ENCODE data around the gene CYSTM1. TPM values are rescaled to one million over a fixed set of nuclear protein-coding genes. Genes with fewer than 3 reads are reported as not detected.
A peak's percentile ranks its signal among the peaks of the same experiment; 100 is the strongest.

CYSTM1 gene
- polyA plus RNA-seq, 1 donor from 2014 or later = 21.3 TPM

DNA sequence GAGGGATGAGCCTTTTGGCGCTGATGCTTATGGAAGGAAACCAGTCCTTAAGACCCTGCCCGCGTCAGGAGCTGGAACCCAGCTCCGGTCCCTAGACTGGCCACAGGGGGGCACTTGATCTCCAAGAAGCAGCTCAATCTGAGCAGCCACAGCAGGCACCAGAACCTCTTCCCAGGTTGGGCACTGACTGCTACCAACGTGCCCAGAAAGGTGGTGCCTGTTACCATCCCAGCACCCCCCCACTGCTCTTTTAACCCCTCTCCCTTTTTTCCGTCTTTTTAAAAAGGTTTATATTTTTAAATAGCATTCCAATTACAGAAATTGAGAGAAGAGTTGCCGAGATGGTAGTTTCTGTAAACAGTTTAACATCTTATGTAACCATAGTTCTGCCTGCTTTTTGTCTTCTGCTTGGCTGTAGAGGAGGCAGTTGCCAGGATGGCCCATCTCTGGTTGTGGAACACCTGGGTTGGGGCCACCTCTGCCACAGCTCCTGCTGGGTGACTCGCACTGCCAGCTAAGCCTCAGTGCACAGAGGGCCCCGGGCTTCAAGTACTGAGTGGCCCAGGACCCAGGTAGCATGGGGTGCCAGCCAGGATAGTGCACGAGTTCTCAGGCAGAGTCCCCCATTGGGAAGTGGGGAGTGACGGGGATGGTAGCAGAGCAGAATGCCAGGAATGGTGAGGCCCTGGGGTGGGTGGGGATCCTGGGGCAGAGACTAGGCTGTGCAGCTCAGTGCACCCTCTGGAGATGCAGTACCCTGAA is 65.1 kb downstream of the CYSTM1 start:
- Mint-ChIP-seq H3K9me3 (no peaks in the 10 kb centered on the region), H3K36me3 (no peaks in the 10 kb centered on the region), H3K27ac (peak overlapping the region in 2 of 3 donors; percentile 31 to 62), H3K4me1 (peaks cover 6 to 9% (median 7%) of the 10 kb centered on the region in 3 donors), H3K4me3 (peak overlapping the region in 1 of 4 donors; percentile 39), H3K27me3 (no peaks in the 10 kb centered on the region)

DNA sequence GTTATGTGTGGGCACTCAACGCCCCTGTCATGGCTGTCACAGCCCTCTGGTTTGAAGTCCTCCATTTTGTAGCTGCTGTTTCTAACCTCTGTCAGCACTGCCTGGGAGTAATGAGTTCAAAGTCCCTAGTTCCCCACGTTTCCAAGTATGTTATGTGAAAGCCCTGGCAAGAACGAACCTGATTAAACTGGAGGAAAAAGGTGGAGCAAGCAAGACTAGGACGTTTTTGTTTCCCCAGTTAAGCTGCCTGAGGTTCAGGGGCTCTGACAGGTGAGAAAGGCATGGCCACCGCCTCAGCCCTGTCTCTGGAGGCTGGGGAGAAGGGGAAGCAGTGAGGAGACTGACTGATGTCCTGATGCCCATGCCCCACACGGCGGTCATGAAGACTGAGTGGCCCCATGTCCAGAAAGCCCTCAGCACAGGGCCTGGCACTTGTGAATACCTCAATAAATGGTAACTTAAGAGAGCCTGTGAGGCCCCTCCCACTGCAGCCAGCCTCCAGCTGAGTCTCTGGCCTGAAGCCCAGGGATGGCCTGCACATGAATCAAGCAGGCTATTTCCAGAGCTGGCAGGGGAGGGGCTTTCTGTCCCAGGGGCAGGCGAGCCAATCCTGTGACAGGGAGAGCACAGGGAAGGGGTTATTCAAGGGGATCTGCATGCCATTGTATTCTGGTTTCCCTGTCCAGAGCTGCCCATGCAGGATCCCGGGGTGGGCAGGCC is 66.2 kb downstream of the CYSTM1 start:
- Mint-ChIP-seq H3K4me1 (peaks cover 6 to 13% (median 10%) of the 10 kb centered on the region in 3 donors), H3K27me3 (no peaks in the 10 kb centered on the region), H3K27ac (no peak overlapping the region)

DNA sequence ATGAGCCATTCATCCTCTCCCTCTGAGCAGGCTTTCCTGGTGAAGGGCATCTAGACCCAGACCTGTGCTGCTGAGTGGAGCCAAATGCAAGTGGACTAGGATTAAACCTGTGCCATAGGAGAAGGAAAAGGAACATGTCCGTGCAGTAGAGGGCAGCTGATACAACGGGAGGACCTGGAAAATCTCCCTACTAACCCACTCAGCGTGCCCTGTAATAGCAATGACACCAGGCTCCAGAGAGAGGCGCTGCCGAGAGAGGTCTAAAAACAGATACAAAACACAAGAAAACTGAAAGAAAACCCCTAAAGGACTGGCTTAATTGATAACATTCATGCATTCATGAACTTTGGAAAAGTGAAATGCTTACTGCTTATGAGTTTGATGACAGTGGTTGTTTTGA is 67.1 kb downstream of the CYSTM1 start:
- no peak overlapping the region for H3K27ac Mint-ChIP-seq
- no peaks in the 10 kb centered on the region for H3K9me3 Mint-ChIP-seq
- no peak overlapping the region for H3K4me3 Mint-ChIP-seq
- H3K36me3 Mint-ChIP-seq = no peaks in the 10 kb centered on the region
- H3K4me1 Mint-ChIP-seq = peaks cover 6 to 13% (median 10%) of the 10 kb centered on the region in 3 donors
- no peaks in the 10 kb centered on the region for H3K27me3 Mint-ChIP-seq

More for the DNA sequence above, 66.2 kb downstream of the CYSTM1 start:
- Mint-ChIP-seq H3K9me3 (no peaks in the 10 kb centered on the region), H3K4me3 (no peak overlapping the region), H3K36me3 (no peaks in the 10 kb centered on the region)

DNA sequence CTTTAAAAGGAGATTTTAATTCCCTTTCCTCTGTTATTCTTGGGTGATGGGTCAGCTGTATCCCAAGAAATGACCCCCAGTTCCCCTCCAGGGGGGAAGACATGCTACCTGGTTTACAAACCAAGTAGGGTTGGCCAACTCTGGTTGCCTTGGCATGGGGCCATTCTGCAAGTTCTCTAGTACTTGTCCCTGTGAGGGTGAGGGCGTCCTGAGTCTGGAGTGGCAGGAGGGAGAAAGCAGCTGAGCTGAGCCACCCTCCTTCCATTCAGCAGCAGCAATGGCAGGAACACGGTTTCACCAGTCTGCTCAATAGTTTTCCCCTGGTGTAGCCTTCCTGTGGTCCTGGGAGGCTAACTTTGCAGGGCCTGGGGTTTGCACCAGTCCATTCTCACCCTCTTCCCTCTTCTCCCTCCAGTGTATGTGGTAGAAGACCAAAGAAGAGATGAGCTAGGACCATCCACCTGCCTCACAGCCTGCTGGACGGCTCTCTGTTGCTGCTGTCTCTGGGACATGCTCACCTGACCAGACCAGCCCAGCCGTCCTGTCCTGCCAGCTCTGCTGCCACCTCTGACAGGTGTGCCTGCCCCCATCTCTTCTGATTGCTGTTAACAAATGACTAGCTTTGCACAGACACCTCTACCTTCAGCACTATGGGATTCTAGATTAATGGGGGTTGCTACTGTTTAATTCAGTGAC is 68.0 kb downstream of the CYSTM1 start:
- H3K27ac Mint-ChIP-seq = no peak overlapping the region
- no peaks in the 10 kb centered on the region for H3K27me3 Mint-ChIP-seq
- H3K4me3 Mint-ChIP-seq = no peak overlapping the region
- H3K9me3 Mint-ChIP-seq = no peaks in the 10 kb centered on the region
- H3K4me1 Mint-ChIP-seq = peaks cover 6 to 13% (median 10%) of the 10 kb centered on the region in 3 donors
- no peaks in the 10 kb centered on the region for H3K36me3 Mint-ChIP-seq

DNA sequence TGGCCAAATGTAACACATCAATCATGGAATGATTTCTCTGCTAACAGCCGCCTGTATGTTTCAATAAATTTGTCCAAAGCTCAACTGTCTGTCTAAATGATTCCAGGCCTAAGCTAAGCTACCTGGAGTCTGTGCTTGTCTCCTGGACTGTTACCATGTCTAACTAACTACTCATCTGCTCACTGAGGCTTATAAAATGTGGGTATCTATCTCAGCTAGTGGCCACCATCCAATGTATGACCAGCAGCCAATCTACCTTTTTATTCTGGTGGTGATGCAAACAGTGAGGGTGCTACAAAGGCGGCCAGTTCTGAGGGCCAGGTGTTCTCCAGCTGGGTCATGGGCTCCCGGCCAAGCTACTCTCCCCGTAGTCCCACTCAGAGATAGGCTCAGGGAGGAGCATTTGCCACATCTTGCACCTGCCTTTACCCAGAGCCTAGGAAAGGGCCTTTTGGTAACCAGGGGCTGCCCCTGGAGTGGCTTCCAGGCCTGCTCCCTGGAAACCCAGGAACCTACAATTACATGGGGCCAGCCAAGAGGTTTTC is 68.8 kb downstream of the CYSTM1 start:
- Mint-ChIP-seq H3K4me1 (peaks cover 6 to 13% (median 10%) of the 10 kb centered on the region in 3 donors), H3K27ac (no peak overlapping the region), H3K4me3 (no peak overlapping the region), H3K9me3 (no peaks in the 10 kb centered on the region), H3K36me3 (no peaks in the 10 kb centered on the region), H3K27me3 (no peaks in the 10 kb centered on the region)

DNA sequence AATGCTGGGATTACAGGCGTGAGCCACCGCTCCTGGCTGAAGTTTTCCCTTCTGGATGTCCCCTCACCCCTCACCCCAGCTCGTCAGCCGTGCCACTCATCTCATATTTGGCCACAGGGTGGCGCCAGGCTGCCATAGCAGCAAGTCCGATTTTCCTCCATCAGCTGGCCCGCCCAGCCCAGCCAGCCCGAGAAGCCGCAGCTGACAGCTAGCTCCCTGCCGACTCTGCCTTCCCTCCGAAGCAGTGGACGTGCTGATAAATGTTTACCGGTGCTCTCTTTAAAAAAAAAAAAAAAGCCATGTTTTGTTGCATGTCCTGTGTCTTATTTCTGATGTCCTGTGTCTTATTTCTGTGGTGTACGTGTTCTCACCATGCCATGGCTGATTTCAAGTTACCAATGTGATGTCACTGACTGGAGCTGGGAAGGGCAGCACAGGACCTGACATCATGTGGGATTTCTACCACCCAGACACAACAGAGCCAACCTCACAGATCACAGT is 69.6 kb downstream of the CYSTM1 start:
- Mint-ChIP-seq H3K27ac (peak overlapping the region in 1 of 3 donors; percentile 32), H3K27me3 (no peaks in the 10 kb centered on the region), H3K36me3 (peaks cover 2% of the 10 kb centered on the region), H3K4me1 (peaks cover 8 to 17% (median 16%) of the 10 kb centered on the region in 3 donors), H3K4me3 (no peak overlapping the region), H3K9me3 (no peaks in the 10 kb centered on the region)

DNA sequence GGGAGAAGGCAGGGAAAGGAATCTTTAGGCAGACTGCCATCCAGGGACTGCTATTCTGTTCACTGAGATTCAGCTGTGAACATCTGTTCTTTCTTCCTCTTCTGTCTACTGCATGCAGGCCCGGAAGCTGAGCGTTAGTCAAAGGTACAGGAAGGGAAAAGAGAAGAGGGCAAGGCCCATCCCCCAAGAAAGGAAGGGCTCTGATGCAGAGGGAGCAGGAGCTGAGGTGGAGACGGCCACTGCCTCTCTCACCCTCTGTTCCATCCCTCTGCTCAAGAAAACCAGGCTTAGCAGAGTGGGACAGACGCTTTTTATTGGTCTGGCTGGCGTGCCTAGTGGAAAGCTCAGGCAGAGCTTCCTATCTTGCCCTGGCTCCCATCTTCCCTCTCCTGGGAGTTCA is 70.4 kb downstream of the CYSTM1 start:
- Mint-ChIP-seq H3K36me3 (peaks cover 4% of the 10 kb centered on the region), H3K4me3 (peak overlapping the region in 2 of 4 donors; percentile 23 to 39), H3K27me3 (no peaks in the 10 kb centered on the region), H3K4me1 (peaks cover 12 to 22% (median 14%) of the 10 kb centered on the region in 3 donors), H3K9me3 (no peaks in the 10 kb centered on the region), H3K27ac (peak overlapping the region in 2 of 3 donors; percentile 40 to 55)

DNA sequence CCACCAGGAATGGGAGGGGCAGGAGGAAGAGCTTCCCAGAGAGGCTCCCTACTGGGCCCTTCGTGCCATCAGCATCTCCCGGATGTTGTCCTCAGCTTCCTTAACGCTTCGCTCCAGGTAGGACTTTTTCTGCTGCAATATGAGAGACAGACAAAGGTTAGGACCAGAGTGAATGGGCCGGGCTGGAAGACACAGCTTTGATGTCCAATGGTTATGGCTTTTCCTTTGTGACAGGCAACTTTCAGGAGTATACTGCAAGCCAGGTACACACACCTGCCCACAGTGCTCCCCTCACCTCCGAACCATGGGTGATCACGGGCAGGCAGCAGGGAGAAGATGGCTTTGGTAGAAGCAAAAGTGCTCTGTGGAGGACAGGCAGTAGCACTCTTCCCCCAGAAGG is 70.9 kb downstream of the CYSTM1 start:
- no peak overlapping the region for H3K27ac Mint-ChIP-seq
- no peak overlapping the region for H3K4me3 Mint-ChIP-seq
- no peaks in the 10 kb centered on the region for H3K9me3 Mint-ChIP-seq

DNA sequence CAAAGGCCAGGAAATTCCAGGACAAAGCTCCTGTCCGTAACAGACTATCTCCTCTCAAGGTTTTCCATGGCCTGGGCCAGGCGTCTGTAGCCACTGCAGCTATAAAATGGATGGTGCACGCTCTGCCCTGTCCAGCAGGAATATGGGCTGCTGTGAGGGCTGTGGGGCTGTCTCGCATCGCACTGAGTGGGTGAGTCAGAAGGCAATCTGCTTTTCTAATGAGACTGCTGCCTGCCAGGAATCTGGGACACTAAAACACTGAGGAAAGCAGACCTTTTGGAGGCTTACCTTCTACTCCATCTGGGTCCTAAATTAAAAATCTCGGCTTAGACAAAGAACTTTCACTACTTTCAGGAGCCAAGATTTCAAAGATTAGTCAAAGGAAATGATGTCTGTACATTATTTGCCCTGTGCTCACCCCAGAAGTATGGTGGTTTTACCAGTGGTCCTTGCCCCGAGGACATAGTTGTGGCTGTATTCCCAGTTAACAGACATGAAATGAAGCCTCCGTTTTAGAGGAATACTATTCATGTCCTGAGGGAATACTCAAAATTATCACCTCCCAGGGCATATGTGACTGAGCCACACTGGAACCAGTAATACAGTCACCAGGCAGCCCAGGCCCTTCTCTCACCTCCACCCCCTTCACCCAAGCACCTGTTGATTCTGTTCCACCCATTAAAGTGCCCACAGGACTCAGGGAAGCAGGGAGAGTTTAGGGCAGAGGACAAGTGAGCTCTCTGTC is 71.6 kb downstream of the CYSTM1 start:
- peaks cover 18 to 29% (median 19%) of the 10 kb centered on the region in 3 donors for H3K4me1 Mint-ChIP-seq
- H3K4me3 Mint-ChIP-seq = no peak overlapping the region
- H3K27ac Mint-ChIP-seq = peak overlapping the region in 1 of 3 donors; percentile 53
- no peaks in the 10 kb centered on the region for H3K9me3 Mint-ChIP-seq
- H3K27me3 Mint-ChIP-seq = no peaks in the 10 kb centered on the region
- H3K36me3 Mint-ChIP-seq = peaks cover 6% of the 10 kb centered on the region

More for the DNA sequence above, 70.9 kb downstream of the CYSTM1 start:
- H3K27me3 Mint-ChIP-seq = no peaks in the 10 kb centered on the region
- peaks cover 4% of the 10 kb centered on the region for H3K36me3 Mint-ChIP-seq
- peaks cover 14 to 26% (median 15%) of the 10 kb centered on the region in 3 donors for H3K4me1 Mint-ChIP-seq

DNA sequence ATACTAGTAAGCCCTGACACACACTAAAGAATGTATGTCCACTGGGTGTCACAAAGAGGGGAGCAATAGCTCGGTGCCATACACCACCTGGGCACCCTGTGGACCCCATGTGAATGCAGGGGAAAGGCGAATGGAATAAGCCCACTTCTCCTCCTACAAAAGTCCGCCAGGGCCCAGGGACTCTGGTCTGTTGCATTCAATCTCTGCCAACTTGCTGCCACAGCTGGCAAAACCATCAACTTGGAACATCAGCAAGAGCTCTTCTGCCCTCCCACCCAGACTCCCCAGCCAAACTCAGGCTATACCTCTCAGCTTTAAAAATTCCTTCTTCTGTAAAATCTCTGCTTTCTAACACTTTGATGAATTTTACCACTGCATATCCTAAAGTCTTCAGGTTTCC is 73.4 kb downstream of the CYSTM1 start:
- Mint-ChIP-seq H3K9me3 (no peaks in the 10 kb centered on the region), H3K27ac (no peak overlapping the region), H3K36me3 (peaks cover 6% of the 10 kb centered on the region), H3K4me3 (no peak overlapping the region), H3K27me3 (no peaks in the 10 kb centered on the region), H3K4me1 (peaks cover 25 to 38% (median 25%) of the 10 kb centered on the region in 3 donors)

DNA sequence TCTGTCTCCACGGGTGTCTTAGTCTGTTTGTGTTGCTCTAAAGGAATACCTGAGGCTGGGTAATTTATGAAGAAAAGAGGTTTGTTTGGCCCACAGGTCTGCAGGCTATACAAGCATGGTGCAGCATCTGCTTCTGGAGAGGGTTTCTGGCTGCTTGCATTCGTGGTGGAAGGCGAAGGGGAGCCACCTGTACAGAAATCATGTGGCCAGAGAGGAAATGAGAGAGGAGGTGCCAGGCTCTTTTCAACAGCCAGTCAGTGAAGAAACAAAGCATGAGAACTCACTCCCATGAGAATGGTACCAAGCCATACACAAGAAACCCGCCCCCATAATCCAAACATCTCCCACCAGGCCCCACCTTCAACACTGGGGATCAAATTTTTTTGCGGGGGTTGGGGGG is 74.5 kb downstream of the CYSTM1 start:
- Mint-ChIP-seq H3K4me3 (peak overlapping the region in 2 of 4 donors; percentile 29 to 44), H3K36me3 (peaks cover 6% of the 10 kb centered on the region), H3K27ac (peak overlapping the region in 1 of 3 donors; percentile 41), H3K9me3 (no peaks in the 10 kb centered on the region), H3K4me1 (peaks cover 23 to 36% (median 24%) of the 10 kb centered on the region in 3 donors), H3K27me3 (no peaks in the 10 kb centered on the region)

DNA sequence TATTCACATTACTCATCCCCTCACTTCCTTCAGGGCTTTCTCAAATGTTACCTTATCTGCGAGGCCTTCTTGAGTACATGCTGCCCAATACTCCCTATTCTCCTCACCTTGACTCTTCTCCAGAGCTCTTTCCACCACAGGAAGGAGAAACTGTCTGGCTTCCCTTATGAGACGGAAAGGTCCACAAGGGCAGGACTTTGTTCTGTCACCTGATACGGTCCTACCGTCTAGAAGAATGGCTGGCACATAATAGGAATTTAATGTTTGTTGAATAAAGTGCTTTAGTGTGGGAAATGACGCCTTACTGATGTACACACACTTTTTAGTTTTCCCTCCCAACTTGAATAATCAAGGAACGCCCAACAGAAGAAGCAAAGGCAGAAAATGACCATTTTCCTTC is 75.4 kb downstream of the CYSTM1 start:
- Mint-ChIP-seq H3K4me1 (peaks cover 18 to 28% (median 22%) of the 10 kb centered on the region in 3 donors), H3K36me3 (peaks cover 6% of the 10 kb centered on the region), H3K27me3 (no peaks in the 10 kb centered on the region), H3K9me3 (no peaks in the 10 kb centered on the region), H3K4me3 (peak overlapping the region in 2 of 4 donors; percentile 49 to 53), H3K27ac (peak overlapping the region in 1 of 3 donors; percentile 59)

DNA sequence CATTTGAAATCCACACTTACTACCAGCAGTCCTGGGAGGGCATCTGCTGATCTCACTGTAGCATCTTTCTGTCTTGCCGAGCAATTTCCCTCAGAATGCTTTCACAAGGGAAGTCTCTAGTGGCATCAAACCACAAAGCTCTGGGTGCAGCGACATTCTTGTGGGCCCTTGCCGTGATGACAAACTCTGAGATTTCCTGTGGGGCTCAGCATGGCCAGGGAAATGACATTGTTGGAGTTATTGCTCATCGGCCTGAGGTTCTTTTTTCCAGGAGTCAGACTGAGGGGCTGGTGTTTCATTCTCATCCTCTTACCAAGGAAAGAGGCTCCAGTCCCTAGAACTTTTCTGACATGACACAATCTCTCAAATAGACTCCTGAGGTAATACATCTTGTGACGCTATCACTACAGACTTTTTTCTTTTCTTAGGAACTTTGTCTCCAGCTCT is 76.6 kb downstream of the CYSTM1 start:
- H3K9me3 Mint-ChIP-seq = no peaks in the 10 kb centered on the region
- peak overlapping the region in 2 of 3 donors; percentile 1 to 65 for H3K27ac Mint-ChIP-seq
- no peaks in the 10 kb centered on the region for H3K27me3 Mint-ChIP-seq
- H3K4me3 Mint-ChIP-seq = peak overlapping the region in 1 of 4 donors; percentile 70
- peaks cover 6% of the 10 kb centered on the region for H3K36me3 Mint-ChIP-seq
- H3K4me1 Mint-ChIP-seq = peaks cover 16 to 28% (median 22%) of the 10 kb centered on the region in 3 donors
